GM18507 (cell line): ENCODE data around the gene SPEF2.

Source experiments
- DNase-seq: peaks from one replicate; pipeline ENCODE4 v3.0.0; 2011; ENCODE audit warnings: low read depth; ENCODE audit not compliant: insufficient read length; ENCODE audit errors: extremely low spot score
- FAIRE-seq: peaks from 2 replicates; lab custom pipeline; 2011; peaks lifted over from hg19 to GRCh38; lab: Jason Lieb, UNC

SPEF2 gene

DNA sequence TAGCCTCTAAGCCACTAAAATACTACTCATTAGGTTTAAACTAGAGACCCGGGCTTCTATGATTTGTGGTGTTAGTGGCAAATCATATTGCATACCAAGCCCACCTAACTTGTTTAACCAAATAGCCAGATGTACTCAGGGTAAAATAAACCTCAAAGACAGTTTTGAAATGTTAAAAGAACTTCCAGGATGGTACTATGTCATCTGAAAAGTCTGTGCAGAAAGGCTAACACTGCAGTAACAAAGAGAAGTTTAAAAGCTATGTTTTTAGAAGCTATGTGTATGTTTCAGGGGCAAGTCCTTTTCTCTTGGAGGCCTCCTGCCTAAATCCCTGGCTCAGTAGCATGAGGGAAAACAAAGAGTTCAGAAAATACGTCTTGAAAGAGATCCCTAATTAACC is 154.2 kb downstream of the SPEF2 start:
- DNase-seq (no peak), FAIRE-seq (no peak)

DNA sequence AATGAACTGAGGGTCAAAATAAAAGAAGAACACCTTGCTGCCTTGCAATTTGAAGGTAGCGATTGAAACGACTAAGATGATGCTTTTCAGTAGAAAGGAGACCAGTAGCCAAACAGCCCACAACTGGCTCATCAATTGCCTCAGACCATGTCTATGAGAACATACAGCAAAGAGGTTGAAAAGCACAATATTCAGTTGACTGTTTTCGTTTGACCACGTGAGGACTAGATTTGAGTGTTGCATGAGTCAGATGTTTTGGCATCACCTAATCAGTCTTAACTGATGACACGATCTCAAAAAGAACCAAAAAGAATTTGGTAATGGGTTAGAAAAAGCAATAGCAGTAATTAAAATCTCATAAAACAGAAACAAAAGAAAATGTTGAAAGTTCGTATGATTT is 156.3 kb downstream of the SPEF2 start:
- DNase-seq (no peak), FAIRE-seq (no peak)

- FAIRE-seq (no peak), DNase-seq (no peak)
Measured at GRCh38 chr5:35776757-35777156, 159.1 kb downstream of the SPEF2 start.

DNA sequence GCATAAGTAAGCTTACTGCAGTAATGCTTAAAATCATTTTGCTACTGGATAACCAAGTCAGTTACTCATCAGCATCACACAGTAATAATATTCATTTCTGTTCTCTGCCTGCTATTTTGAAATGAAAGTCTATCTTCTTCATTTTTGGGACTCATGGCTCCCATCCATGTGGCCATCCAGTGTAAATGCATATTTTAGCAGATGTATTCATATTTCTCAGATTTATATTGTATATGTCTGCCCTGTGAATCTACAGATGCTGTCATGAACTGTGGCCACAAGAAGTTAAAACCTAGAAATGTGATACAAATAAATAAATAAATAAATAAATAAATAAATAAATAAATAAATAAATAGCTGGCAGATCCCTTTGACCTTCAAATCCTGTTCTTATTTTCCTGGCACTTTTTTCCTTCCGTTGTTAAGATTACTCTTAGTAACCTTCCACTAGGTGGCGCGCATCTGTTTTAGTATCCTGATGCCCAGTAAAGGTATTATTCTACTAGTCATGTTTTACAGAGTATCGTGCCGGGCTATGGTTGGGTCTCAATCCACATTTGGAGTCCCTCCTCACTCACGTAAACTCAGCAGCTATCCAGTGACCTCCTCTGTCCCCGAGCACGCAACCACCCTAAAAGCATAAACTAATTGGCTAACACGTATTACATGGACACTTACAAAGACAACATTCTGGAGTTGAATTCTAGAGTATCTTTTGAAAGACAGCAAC is 159.9 kb downstream of the SPEF2 start:
- DNase-seq, result no peak
- peak; percentile 35 for FAIRE-seq

DNA sequence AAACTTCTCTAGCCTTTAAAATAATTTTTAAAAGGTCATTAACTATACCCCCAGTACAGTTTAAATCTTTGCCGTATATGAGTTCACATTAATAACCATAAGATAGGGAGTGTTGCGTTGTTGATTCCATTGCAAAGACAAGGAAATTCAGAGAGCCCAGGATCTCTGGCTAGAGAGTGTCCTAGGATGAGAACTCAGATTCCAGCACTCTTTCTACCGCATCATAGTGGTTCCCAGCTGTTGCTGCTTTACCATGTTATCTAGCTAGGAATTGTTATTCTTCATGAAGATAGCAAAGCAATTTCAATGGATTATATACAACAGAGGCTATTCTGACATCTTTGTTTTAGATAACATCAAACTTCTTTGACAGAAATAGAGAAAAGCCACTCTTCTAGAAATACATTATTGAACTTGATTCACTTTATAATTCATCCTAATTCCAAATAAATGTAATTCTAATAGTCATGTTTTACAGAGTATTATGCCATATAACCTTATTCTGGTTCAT is 160.7 kb downstream of the SPEF2 start:
- no peak for DNase-seq
- no peak for FAIRE-seq

DNA sequence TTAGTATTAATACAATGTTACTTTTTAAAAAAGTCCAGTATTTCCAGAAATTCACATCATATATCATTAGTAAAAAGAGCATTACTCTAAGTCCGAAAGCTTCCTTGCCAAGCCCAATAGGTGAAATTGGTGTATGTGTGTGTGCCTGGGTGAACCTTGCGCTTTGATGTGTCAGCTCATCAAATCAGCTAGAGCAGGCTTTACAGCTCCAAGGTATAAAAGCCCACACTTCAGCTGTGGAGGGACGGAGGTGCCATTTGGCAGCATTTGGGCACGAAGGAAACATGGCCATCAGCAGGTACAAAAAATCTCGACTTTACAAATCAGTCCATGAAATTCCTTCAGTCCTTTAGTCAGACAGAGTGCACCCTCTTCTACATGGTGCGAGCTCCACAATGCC is 162.6 kb downstream of the SPEF2 start:
- FAIRE-seq, result no peak
- no peak for DNase-seq

- DNase-seq (no peak), FAIRE-seq (no peak)
Measured at GRCh38 chr5:35781181-35781790, 163.6 kb downstream of the SPEF2 start.

GRCh38 chr5:35783551-35783950 is 165.9 kb downstream of the SPEF2 start:
- DNase-seq (no peak), FAIRE-seq (no peak)

DNA sequence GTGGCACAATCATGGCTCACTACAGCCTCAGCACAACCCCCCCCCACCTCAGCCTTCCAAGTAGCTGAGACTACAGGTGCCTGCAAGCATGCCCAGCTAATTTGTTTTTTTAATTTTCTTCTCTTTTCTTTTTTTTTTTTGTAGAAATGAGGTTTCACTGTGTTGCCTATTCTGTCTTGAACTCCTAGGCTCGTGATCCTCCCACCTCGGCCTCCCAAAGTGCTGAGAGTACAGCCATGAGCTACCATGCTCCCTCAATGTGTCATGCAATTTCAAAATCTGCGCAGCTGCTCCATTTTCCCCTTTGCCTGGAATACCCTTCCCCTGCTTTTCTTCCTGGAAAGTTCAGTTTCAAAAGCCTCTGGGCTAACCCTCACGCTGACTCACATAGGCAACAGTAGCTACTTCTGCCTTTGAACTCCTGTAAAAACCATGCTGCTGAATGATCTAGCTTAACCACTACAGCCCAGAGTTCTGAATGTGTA is 168.0 kb downstream of the SPEF2 start:
- FAIRE-seq (no peak), DNase-seq (no peak)

GRCh38 chr5:35788724-35789123 is 171.1 kb downstream of the SPEF2 start:
- DNase-seq, result no peak
- no peak for FAIRE-seq

- no peak for DNase-seq
- no peak for FAIRE-seq
Measured at GRCh38 chr5:35789732-35790456, 172.2 kb downstream of the SPEF2 start.

GRCh38 chr5:35790457-35790822 is 172.8 kb downstream of the SPEF2 start:
- DNase-seq (no peak), FAIRE-seq (no peak)

DNA sequence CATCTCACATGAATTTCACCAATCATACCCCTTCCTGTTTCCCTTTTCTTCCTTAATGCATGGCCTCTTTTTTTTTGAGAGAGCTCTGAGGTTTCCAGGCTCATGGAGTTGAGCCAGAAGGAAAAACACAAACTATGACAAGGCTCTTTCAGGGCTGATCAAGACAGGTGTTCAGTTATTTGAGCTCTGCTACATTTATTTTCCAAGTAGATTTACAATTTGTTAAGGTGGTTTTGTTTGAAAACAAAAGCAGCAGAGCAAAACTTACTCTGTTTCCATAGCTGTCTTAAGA is 176.6 kb downstream of the SPEF2 start:
- FAIRE-seq, result no peak
- DNase-seq, result no peak

DNA sequence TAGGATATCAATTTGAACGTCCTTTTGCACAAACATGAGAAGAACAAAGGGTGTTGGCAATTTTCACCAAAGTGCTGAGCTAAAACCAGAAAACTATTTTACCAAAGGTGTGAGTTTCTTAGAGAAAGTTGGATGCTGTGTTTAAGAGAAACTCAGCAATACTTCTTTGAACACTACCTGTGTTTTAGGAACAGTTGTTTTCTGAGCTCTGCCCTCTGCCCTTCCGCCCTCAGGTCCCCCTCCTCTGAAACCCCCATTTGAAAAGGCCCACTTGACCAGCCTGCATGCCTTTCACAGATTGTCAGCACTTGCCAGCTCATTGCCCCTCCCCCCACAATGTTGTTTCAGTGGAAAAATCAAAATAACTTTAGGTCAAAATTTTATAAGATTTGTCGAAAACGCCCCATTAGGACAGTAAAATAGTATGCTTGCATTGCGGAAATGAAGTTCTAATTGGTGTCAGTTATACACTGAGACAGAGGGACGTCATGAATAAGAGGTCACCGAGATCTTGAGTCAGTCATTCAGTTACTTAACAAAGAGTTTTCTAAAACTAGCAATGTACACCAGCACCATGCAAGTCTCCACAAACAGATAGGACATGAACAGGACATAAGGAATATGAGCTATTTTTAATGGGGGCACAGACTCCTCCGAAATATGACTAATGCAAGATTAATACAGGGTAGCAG is 177.2 kb downstream of the SPEF2 start:
- DNase-seq (no peak), FAIRE-seq (no peak)

DNA sequence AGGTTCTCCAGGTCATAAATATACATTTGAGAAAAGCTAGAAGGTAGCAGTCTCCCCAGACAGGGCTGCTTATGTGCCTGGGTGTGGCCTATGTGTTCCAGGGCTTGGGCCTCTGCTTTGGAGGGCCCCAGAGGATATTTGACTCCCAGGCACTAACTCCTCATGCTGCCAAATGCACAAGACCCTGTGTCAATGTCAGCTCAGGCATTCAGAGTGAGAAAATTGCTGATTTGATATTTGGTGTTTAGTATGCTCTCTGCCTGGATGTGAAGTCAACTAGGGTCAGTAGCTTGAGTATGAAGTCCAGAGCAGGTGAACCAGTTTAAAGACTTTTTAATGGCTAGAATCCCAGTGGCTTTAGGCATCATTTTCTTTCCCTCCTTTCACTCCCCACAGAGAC is 181.5 kb downstream of the SPEF2 start:
- no peak for FAIRE-seq
- DNase-seq, result no peak

DNA sequence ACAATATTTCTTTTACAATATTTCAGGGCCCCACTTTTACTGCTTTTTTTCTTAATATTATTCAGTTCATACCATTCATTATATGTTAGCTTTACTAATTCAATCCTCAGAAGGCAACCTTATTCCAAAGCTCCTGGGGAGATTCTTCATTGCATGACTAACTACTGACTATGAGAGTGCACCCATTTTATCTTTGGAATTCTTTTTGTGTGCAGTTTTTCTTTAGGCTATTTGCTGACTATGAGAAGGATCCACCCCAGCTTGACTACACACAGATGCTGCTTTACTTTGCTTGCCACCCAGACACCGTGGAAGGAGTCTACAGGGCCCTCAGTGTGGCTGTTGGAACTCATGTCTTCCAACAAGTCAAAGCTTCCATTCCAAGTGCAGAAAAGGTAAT is 182.1 kb downstream of the SPEF2 start:
- FAIRE-seq (no peak), DNase-seq (no peak)

DNA sequence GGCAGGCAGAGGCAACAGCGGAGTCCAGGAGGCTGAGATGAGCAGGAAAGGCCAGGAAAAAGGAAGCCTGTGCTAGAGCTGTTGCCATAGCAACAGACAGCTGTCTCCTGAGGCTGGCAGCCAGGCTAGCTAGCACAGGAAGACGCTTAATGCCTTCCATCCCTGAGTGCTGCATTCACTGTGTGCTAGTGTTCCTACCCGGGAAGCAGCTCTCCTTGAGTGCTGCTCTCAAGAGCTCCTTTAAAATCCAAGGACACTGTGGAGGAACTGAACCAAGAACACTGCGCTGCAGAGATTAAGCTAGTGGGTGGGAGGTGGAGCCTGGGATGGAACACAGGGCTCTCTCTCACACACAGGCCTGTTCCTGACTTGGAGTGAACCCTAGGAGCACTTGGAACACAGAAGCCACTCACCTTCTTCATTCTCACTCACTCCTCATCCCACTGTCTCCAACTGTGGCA is 185.6 kb downstream of the SPEF2 start:
- DNase-seq (no peak), FAIRE-seq (no peak)

- DNase-seq, result no peak
Measured at GRCh38 chr5:35804201-35804653, 186.6 kb downstream of the SPEF2 start.

GRCh38 chr5:35804841-35805240 is 187.2 kb downstream of the SPEF2 start:
- FAIRE-seq (no peak), DNase-seq (no peak)

More at GRCh38 chr5:35804201-35804653, 186.6 kb downstream of the SPEF2 start:
- no peak for FAIRE-seq

GRCh38 chr5:35810601-35811000 is 192.9 kb downstream of the SPEF2 start:
- DNase-seq (no peak), FAIRE-seq (no peak)
